NCI-H2081 (cell line): ENCODE data around the gene CYP27B1.
"Not testable (repeated sequence)": the region's sequence is repeated elsewhere in the genome, so short reads cannot be mapped to it uniquely, and the experiment has no call there.

ENCODE experiments used
- DNase-seq, 2 experiments: peaks; one replicate each; lab custom pipeline; 2025; lab: John Stamatoyannopoulos, UW

CYP27B1 gene

DNA sequence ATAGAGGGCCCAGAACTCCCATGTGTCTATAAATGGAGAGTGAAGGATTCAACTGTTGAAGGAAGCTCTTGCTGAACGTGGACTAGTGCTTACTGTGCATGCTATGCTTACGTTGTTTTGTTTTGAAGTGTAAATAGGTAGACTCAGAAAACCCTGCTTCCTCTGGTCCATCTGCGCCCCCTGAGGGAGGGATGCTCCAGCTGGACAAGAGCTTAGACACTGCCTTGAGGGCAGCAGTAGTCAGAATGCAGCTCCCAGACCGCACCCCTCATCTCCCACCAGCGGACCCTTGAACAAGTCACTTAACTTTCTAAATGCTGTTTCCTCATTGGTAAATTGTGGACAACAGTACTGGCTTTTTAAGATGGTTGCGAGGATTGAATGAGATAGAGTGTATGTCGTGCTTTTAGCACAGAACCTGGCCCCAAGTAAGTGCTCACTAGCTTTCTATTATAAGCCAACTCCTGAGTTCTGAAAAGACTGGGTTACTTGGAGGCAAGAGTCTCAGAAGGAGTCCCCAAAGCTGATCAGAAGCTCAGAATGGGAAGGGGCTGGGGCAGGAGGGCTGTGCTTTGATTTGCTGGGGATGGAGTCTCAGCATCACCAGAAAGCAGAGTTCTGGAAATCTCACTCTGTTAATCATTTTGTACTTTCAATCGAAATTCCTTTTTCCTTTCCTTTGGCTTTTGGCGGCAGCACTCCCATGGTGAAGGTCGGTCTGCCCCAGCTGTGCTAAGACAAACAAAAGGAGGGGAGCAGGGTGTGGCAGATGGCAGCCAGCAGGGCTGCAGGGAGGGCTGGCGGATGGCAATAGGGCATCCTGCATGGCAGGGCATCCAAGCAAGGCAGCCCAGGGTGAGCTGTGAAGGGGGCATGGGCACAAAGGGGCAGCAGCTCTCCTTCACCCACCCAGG lies 43.9 kb downstream of the CYP27B1 start:
- peak in 1 of 2 experiments; percentile 20 for DNase-seq

DNA sequence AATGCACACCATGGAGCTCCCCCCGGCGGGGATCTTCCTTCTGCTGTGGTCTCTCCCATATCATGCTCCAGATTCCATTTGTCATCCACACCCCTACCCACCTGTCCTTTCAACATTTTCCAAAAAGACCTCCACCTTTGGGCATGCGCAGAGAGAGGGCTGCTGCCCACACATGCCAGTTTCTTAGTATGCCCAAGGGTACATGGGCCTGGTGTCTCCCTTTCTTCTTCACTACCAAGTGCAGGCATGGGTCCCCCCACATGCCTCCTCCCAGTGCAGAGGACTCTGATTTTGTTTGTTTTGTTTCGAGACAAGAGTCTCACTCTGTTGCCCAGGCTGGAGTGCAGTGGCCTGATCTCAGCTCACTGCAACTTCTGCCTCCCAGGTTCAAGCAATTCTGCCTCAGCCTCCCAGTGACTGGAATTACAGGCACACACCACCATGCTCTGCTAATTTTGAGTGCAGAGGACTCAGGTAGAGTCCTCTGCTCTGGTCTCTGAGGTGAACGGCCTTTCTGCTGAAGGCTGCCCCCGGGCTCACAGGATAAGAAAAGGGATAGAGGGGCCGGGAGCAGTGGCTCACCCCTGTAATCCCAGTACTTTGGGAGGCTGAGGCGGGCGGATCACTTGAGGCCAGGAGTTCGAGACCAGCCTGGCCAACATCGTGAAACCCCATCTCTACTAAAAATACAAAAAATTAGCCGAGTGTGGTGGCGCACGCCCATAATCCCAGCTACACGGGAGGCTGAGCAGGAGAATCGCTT lies 44.9 kb downstream of the CYP27B1 start:
- DNase-seq: not testable (repeated sequence)

DNA sequence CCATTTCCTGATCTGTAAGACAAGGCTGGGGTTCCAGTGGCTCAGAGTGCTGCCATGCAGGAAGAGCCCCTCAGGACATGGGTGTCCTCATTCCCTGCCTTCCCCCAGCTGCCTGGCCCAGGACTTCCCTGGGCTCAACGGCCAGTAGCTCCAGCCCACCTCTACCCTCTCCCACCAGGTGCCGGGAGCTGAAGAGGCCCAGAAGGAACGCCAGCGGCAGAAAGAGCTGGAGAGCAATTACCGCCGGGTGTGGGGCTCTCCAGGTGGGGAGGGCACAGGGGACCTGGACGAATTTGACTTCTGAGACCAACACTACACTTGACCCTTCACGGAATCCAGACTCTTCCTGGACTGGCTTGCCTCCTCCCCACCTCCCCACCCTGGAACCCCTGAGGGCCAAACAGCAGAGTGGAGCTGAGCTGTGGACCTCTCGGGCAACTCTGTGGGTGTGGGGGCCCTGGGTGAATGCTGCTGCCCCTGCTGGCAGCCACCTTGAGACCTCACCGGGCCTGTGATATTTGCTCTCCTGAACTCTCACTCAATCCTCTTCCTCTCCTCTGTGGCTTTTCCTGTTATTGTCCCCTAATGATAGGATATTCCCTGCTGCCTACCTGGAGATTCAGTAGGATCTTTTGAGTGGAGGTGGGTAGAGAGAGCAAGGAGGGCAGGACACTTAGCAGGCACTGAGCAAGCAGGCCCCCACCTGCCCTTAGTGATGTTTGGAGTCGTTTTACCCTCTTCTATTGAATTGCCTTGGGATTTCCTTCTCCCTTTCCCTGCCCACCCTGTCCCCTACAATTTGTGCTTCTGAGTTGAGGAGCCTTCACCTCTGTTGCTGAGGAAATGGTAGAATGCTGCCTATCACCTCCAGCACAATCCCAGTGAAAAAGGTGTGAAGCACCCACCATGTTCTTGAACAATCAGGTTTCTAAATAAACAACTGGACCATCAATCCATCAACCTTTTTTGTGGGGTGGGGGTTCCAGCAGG lies 46.0 kb downstream of the CYP27B1 start:
- no peak for DNase-seq

DNA sequence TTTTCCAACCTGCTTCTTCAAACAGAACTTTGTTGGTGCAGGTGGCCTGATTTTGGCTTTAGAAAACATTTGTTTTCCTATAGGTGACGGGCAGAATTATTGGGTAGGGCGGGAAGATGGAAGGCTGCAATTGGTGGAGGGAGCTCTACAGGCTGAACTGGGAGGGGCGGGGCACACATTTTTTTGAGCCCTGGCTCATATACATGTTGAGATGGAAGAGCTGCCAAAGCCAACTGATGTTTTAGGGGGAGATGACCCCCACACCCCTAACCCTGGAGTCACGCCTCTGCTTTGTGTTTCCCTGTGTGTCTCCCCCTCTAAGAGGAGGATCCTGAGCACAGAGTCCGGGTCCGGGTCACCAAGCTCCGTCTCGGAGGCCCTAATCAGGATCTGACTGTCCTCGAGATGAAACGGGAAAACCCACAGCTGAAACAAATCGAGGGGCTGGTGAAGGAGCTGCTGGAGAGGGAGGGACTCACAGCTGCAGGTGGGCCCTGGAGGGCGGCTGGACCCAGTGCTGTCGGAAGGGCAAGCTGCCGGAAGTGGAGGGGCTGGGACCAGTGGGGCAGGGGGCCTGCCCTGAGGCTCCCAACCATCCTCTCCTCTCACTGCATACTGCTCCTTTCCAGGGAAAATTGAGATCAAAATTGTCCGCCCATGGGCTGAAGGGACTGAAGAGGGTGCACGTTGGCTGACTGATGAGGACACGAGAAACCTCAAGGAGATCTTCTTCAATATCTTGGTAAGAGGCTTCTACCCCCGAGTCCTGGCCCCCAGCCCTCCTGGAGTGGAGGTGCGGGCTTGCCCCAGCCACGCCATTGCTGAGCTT lies 46.9 kb downstream of the CYP27B1 start:
- DNase-seq: no peak

DNA sequence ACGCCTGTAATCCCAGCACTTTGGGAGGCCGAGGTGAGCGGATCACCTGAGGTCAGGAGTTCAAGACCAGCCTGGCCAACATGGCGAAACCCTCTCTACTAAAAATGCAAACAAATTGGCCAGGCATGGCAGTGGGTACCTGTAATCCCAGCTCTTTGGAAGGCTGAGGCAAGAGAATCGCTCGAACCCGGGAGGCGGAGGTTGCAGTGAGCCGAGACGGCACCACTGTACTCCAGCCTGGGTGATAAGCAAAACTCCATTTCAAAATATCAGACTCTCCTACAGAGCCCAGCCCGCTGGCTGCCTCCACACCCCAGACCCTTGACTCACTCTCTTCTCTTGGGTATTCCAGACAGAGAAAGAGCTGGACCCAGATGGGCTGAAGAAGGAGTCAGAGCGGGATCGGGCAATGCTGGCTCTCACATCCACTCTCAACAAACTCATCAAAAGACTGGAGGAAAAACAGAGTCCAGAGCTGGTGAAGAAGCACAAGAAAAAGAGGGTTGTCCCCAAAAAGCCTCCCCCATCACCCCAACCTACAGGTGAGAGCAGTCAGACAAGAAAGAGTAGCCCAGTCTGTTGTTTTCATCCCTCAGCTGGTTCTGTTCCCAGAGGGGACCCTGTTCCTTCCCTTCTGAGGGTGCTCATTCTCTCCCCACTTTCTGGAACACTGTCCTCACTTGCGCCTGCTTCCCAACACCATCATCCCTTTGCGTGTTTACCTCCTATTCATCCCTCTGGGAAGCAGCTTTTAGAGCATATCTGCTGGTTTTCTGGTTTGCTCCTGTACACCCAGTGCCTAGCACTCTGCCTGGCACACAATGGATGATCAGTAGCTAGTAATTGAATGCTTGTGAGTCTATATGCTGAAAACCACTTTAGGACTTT lies 48.0 kb downstream of the CYP27B1 start:
- DNase-seq: no peak

DNA sequence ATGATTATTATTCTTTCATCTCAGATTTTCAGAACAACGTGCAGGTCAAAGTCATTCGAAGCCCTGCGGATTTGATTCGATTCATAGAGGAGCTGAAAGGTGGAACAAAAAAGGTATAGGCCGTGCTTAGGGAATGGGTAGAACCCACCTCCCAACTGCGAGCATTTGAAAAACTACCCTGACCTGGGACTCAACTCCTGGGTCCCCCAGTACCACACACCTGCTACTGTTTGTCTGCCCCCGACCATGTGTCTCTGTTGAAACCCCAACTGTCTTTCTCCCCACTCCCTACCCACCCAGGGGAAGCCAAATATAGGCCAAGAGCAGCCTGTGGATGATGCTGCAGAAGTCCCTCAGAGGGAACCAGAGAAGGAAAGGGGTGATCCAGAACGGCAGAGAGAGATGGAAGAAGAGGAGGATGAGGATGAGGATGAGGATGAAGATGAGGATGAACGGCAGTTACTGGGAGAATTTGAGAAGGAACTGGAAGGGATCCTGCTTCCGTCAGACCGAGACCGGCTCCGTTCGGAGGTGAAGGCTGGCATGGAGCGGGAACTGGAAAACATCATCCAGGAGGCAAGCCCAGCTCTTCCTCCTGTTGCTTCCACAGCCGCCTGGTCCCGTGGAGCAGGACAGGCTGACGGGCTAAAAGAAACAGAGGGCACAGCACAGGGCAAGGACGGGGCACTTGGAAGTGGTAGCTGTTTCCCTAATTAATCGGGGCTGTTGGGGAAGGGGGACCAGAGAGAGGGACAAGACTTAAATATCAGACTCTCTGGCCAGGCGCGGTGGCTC lies 48.8 kb downstream of the CYP27B1 start:
- DNase-seq: no peak

DNA sequence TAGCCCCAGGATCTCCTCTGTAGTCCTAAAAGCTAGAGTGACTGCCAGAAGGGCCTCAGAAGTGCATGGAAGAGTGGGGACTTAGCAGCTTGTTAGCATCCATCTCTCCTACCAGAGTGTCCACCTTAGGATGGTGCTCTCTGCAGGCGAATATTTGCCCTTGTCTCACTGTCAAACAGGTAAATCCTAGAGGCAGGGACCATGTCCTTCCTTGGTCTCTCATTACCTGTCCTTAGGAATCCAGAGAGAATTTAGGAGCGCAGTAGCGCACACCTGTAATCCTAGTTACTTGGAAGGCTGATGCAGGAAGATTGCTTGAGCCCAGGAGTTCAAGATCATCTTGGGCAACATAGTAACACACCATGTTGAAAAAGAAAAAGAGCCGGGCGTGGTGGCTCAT lies 49.7 kb downstream of the CYP27B1 start:
- no peak for DNase-seq

DNA sequence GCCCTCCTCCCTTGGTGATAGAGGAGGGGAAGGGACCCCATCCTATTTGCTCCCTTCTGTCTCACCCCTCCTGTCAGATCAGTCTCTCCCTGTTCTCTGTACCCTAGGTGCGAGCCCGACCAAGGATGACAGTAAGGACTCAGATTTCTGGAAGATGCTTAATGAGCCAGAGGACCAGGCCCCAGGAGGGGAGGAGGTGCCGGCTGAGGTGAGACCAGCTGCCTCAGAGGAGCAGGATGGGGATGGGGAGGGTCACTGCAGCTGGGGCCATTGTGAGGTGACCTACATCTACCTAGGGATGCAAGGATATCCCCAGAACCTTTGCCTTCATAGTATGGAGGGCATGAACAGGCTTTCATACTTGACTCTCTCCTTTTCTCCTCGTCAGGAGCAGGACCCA lies 50.6 kb downstream of the CYP27B1 start:
- no peak for DNase-seq

DNA sequence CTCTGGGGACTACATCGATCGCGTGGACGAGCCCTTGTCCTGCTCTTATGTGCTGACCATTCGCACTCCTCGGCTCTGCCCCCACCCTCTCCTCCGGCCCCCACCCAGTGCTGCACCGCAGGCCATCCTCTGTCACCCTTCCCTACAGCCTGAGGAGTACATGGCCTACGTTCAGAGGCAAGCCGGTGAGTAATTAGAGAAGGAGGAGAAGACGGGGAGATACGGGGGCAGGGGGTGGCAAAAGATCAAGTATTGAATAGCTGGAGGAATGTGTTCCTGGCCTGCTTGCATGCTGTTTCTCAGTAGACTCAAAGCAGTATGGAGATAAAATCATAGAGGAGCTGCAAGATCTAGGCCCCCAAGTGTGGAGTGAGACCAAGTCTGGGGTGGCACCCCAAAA lies 51.1 kb downstream of the CYP27B1 start:
- no peak for DNase-seq

DNA sequence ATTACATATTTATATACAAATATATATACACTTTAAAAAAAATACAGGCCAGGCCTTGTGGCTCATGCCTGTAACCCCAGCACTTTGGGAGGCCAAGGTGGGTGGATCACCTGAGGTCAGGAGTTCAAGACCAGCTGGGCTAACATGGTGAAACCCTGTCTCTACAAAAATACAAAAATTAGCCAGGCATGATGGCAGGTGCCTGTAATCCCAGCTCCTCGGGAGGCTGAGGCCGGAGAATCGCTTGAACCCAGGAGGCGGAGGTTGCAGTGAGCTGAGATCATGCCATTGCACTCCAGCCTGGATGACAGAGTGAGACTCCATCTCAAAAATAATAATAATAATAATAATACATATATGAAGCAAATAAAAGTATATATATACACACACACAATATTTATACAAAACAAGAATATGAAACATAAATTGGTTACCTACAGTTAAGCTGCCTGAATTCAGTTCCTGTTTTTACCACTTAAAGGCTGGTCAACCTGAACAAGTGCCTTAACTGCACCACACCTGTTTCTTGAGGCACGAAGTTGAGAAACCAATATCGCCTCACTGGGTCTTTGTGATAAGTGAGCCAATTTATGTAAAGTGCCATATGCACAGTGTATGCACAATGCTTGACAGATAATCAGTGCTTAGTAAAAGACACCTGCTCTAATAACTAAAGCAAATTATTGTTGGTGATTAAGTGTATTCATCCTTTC lies 51.7 kb downstream of the CYP27B1 start:
- not testable (repeated sequence) for DNase-seq

DNA sequence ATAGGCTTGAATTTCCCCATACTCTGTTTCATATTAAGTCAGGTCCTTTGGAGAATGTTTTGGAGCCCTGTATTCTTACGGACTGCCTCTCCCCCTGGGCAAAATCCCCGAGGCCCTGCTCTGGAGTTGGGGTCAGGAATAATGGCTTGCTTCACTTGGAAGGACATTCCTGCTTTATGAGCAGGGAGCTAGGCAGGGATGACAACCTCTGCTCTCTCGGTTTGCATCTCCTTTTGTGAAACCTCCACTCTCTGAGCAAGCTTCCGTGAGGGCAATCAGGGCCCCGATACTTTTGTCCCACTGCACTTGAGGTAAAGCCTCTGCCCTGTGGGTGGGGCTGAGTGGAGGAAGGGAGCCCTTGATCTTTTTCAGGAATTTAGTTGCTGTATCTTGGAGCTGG lies 53.7 kb downstream of the CYP27B1 start:
- no peak for DNase-seq

DNA sequence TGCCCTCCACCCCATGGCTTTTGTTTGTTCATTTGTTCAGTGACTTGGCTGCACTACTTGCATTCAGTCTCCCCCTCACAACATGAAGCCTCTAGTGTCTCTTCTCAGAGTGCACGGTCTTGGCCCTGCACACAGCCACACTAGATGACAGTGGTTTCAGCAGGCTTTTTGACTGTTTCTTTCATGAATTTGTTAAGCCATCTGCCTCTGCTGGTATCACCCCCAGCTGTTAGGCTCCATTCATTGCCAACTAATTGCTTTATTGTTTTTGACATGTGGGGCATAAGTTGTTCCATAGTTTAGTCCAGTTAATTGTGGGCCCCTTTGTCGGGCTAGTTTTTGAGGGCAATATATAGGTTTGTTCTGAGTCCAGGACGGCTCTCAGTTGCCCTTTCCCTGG lies 54.2 kb downstream of the CYP27B1 start:
- no peak for DNase-seq
